Stimulated activated CD4-positive, alpha-beta T cell treated with anti-CD3 and anti-CD28 coated beads, Interleukin-2, amount 100 ng/mL, for 48 hours (primary cell): ENCODE data around the gene ERCC1.

Source experiments
- DNase-seq, 2 donors: peaks; one replicate each; pipeline ENCODE4 v3.0.0-alpha.2; 2020

The ERCC1 gene

DNA sequence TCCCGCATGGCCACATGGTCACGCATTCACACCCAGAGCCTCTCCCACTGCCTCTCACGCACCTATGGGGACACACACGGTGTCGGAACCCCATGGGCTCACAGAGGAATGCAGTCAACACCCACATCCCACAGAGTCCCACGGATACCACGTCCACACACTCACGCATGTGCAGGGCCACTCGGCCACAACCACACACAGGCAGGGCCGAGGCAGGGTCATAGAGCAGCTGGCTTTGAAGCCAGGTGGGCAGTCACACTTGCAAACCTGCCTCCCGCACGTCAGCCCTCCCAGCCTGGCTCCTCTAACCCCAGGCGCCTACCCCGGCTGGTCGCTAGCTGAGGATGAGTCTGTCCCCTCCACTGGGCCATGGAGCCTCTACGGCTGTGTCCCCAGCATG is 61.4 kb downstream of the ERCC1 start:
- DNase-seq, result no peak

- no peak for DNase-seq
These were observed 62.1 kb downstream of the ERCC1 start for GRCh38 chr19:45361608-45362007.

DNA sequence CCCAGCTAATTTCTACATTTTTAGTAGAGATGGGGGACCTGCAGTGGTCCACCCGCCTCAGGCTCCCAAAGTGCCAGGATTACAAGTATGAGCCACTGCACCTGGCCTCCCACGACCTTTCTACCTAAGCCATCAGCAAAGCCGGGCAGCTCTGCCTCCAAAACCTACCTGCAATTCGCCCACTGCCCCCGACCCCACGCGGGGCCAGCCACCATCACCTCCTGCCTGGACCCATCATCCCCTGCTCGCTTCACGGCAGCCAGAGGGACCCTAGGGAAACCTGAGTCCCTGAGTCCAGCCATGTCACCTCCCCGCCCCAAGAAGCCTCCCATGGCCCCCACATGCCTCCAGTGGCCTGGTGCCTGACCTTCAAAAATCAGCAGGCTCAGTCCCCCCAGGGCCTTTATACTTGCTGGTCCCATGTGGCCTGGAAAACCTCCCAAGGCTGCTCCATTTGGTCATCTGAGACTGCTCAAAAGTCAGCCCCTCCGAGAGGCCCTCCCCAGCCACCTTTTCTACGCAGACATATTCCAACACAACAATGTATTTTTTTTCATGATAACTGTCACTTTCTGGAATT is 65.4 kb downstream of the ERCC1 start:
- no peak for DNase-seq

- DNase-seq, result no peak
These were observed 66.3 kb downstream of the ERCC1 start for GRCh38 chr19:45357445-45357783.
